Ovary (tissue), 9 donors: ENCODE data around the gene IMMP2L. TPM values are rescaled to one million over a fixed set of nuclear protein-coding genes. Genes with fewer than 3 reads are reported as not detected.

Source experiments
- DNase-seq, 5 donors: peaks; one replicate each; pipeline ENCODE4 v3.0.0-alpha.2; 2019 to 2020
- H3K27ac ChIP-seq, 2 donors: fragments of 200-600 bp; one replicate each; pipeline versions ENCODE4 v1.5.1 to v1.8.0; 2019 to 2022
- H3K27me3 ChIP-seq: fragments of 200-600 bp; one replicate; pipeline ENCODE4 v1.8.0; 2022
- H3K36me3 ChIP-seq: fragments of 200-600 bp; sonication (generic); one replicate; pipeline ENCODE4 v1.5.1; 2019
- H3K4me1 ChIP-seq: one replicate; pipeline ENCODE4 v1.8.1; 2013; ENCODE audit warnings: mild to moderate bottlenecking, moderate library complexity; ENCODE audit not compliant: insufficient read depth
- H3K4me3 ChIP-seq: fragments of 200-600 bp; sonication (generic); one replicate; pipeline ENCODE4 v1.5.1; 2017
- H3K9me3 ChIP-seq, 2 donors: fragments of 200-600 bp in 1 of 2; sonication (generic) in 1 of 2; one replicate each; pipeline versions ENCODE4 v1.5.1 to v1.8.1; 2013 to 2019; ENCODE audit warnings: mild to moderate bottlenecking in 1 of 2, moderate library complexity in 1 of 2
- EP300 ChIP-seq: sonication (generic); formaldehyde crosslinking; IDR thresholded peaks from one replicate; pipeline ENCODE4 v1.6.1; 2017; ENCODE audit warnings: antibody characterized with exemption
- POLR2A ChIP-seq: fragments of 450-650 bp; IDR thresholded peaks from one replicate; pipeline ENCODE4 v1.6.1; 2017; ENCODE audit warnings: antibody characterized with exemption, mild to moderate bottlenecking, moderate library complexity
- WGBS, 3 donors: extraction: QIAGEN DNeasy Blood & Tissue Kit in 1 of 3; methylation state at CpG; one replicate each; pipeline versions ENCODE4 v1.1.5 to v1.1.7; 2013 to 2017; 5-methylcytosine and 5-hydroxymethylcytosine counted together
- intact Hi-C, 4 donors: fragments of 100-400 bp; cut with DNase I; formaldehyde crosslinking; loops; one replicate each; pipeline versions ENCODE4 v1.11.0 to v1.15.1; 2022 to 2023
- polyA plus RNA-seq, 2 donors: library from polyadenylated mRNA; stranded (reverse); fragments of 200-250 nt in 1 of 2; fragments of 350-450 nt in 1 of 2; fragmentation: Illumina TruSeq in 1 of 2; extraction: RNeasy Lipid Tissue Mini Kit (QIAGEN cat#74804) in 1 of 2; gene quantifications; one replicate each; pipeline ENCODE4 v1.2.3, GENCODE V29; 2013 to 2014
- total RNA-seq, 7 donors: library from RNA; depleted of rRNA in 2 of 7; stranded (reverse); fragments of >200 nt in 2 of 7; fragmentation: NEBNext Ultra II Directional in 3 of 7; extraction: Animal tissue kit (Norgen Biotek cat#: 25700) in 3 of 7; gene quantifications; one replicate each; pipeline versions ENCODE4 v1.1.0 to v1.2.4, GENCODE V29; 2016 to 2023
- TF ChIP-seq, protein P1 (sequence below), 3 donors: fragments of 450-650 bp in 2 of 3; fragments of 200-600 bp in 1 of 3; IDR thresholded peaks; one replicate each; pipeline versions ENCODE4 v1.5.1 to v1.8.0; 2016 to 2022; ENCODE audit warnings: antibody characterized with exemption in 3 of 3, mild to moderate bottlenecking in 1 of 3
- donor health status: DM: no; HTN: no; CAD: no; lungs with moderate emphysema.
- donor health status: DM: no; HTN: no; CAD: no.
- donor health status: Bipolar disorder and iron deficiency.
- donor health status: DM: yes; HTN: yes; CAD: no.
- donor health status: DM: no; HTN: no; CAD: no.
- donor health status: DM: yes; HTN: yes; CAD: no.

The IMMP2L gene
- total and polyA plus RNA-seq, 9 donors = 19.5 to 36.9 (median 29.9) TPM

DNA sequence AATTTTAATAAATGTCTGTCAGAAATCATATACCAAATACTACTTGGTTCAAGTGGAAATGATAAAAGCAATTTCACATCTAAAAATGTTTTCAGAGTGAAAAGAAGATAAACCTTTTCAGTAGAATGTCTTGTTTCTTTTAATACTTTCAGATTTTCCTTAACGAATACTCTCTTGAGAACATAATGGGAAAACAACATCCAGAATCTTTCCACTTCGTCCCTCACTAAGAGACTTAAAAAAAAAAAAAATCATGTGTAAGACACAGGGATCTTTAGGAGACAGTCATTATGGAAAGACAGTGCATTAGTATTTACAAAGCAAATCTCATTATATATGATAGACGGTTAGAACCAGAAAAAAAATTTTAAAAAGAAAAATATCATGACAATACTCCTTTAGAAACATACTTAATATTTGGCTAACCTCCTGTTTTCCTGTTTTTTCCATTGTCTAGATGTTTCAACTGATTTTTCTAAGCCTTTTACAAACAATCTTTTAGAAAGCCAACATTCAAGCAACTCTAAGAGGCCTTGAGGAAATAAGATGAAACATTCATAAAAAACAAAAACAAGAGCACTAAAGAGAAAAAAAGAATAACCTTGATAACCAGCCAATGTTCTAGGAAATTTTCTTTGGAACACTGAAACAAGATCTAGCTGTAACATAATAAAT lies 811.2 kb downstream of the IMMP2L start:
- Histone ChIP-seq H3K4me1 (no peaks in the 10 kb centered on the region), H3K4me3 (no peak overlapping the region), H3K9me3 (no peaks in the 10 kb centered on the region), H3K27me3 (no peaks in the 10 kb centered on the region), H3K36me3 (no peaks in the 10 kb centered on the region), H3K27ac (peak overlapping the region in 1 of 2 donors; percentile 20)
- intact Hi-C loops = no loop called here
- TF ChIP-seq, protein P1, sequence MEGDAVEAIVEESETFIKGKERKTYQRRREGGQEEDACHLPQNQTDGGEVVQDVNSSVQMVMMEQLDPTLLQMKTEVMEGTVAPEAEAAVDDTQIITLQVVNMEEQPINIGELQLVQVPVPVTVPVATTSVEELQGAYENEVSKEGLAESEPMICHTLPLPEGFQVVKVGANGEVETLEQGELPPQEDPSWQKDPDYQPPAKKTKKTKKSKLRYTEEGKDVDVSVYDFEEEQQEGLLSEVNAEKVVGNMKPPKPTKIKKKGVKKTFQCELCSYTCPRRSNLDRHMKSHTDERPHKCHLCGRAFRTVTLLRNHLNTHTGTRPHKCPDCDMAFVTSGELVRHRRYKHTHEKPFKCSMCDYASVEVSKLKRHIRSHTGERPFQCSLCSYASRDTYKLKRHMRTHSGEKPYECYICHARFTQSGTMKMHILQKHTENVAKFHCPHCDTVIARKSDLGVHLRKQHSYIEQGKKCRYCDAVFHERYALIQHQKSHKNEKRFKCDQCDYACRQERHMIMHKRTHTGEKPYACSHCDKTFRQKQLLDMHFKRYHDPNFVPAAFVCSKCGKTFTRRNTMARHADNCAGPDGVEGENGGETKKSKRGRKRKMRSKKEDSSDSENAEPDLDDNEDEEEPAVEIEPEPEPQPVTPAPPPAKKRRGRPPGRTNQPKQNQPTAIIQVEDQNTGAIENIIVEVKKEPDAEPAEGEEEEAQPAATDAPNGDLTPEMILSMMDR (IDR thresholded peaks at IDR 0.05) = no peak
- TF ChIP-seq POLR2A = no peak
- TF ChIP-seq EP300 = no peak
- 14 to 46% (median 17%) methylated on average over 3 of the region's 3 CpGs for WGBS, 3 donors
- no peak for DNase-seq

DNA sequence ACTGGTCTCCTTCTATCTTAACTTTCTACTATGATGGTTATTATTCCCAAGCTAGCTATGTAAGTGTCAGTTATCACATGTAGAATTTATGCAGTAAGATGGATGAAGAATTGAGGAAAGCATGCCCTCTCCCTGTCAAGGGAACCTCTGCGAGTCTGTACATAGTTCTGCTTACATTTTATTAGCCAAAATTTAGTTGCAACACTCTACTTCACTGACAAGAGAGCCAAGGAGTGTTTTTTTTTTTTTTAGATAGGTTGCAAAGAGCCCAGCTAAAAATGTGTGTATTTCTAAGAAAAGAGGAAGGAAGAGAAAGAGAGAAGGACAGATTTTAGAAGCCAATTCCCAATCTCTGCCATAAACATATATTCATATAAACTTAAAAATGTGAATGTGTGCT lies 829.1 kb downstream of the IMMP2L start:
- TF ChIP-seq, protein P1 (IDR thresholded peaks at IDR 0.05) = no peak
- TF ChIP-seq POLR2A = no peak
- no peak for TF ChIP-seq EP300

DNA sequence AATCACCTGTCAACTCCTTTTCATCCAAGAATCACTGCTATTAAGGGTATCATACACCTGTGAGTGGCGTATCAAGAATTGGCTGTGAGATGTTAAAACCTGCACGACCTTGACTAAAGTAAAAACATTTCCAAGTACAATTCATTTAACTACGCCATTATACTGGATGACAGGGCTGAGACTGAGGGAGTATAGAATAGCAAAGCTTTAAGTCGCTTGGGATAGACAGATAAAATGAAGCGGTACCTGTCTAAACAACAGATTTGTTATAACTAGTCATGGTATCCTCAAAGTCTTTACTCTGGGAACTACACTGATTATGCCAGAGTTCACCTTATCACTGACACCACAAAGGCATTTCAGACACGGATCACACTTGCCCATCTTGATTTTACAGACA lies 837.5 kb downstream of the IMMP2L start:
- Histone ChIP-seq H3K27ac (no peak overlapping the region), H3K4me1 (peaks cover 2% of the 10 kb centered on the region), H3K27me3 (no peaks in the 10 kb centered on the region), H3K9me3 (no peaks in the 10 kb centered on the region), H3K36me3 (no peaks in the 10 kb centered on the region), H3K4me3 (no peak overlapping the region)
- DNase-seq = no peak
- WGBS, 3 donors = 32 to 52% (median 39%) methylated on average over 6 of the region's 6 CpGs
- intact Hi-C loops = no loop called here
- TF ChIP-seq, protein P1 (IDR thresholded peaks at IDR 0.05) = no peak
- TF ChIP-seq EP300 = no peak
- no peak for TF ChIP-seq POLR2A

More for the DNA sequence above, 829.1 kb downstream of the IMMP2L start:
- no peak for DNase-seq
- Histone ChIP-seq H3K9me3 (no peaks in the 10 kb centered on the region), H3K27ac (no peak overlapping the region), H3K27me3 (no peaks in the 10 kb centered on the region), H3K4me3 (no peak overlapping the region), H3K4me1 (no peaks in the 10 kb centered on the region), H3K36me3 (no peaks in the 10 kb centered on the region)
- 18 to 23% (median 21%) methylated on average over 1 of the region's 1 CpG for WGBS, 3 donors
- intact Hi-C loops = no loop called here

DNA sequence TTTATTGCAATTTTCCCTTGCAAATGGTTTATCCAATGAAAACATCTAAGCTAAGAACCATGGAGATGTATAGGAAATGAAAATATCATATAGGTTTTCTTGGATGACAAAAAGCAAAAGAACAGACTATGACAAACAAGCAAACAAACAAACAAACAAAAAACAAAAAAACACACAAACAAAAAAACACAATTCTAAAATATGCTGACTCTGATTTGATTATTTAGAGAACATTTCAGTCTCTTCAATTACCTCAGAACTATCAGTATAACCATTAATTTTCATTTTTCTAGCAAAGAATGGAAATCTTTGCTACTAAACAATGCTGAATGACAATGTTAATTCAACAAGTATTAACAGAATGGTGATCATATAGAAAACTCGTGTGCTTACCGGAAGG lies 840.9 kb downstream of the IMMP2L start:
- no peaks in the 10 kb centered on the region for H3K36me3 ChIP-seq
- H3K4me3 ChIP-seq = no peak overlapping the region
- no peaks in the 10 kb centered on the region for H3K27me3 ChIP-seq
- 91 to 97% (median 97%) methylated on average over 2 of the region's 2 CpGs for WGBS, 3 donors
- H3K27ac ChIP-seq = no peak overlapping the region
- H3K4me1 ChIP-seq = peaks cover 2% of the 10 kb centered on the region
- DNase-seq = no peak
- TF ChIP-seq EP300 (no peak), POLR2A (no peak)
- TF ChIP-seq, protein P1 (IDR thresholded peaks at IDR 0.05) = no peak
- no peaks in the 10 kb centered on the region for H3K9me3 ChIP-seq
- intact Hi-C loops = no loop called here
